ENCODE results near the gene NRCAM.
"Not testable (repeated sequence)": the region's sequence is repeated elsewhere in the genome, so short reads cannot be mapped to it uniquely, and the experiment has no call there.

The NRCAM gene

GRCh38 chr7:108265007-108265406, 191.2 kb downstream of the NRCAM start:
- DNase-seq (ENCODE audit: low spot score) (no peak), ATAC-seq (ENCODE audit: low read depth) (no peak)
- Histone ChIP-seq H3K27ac (ENCODE audit: poor library complexity, severe bottlenecking) (no peak overlapping the region), H3K27me3 (ENCODE audit: insufficient read depth, poor library complexity, severe bottlenecking) (no peaks in the 10 kb centered on the region), H3K36me3 (ENCODE audit: low read depth) (no peaks in the 10 kb centered on the region), H3K4me3 (ENCODE audit: severe bottlenecking) (no peak overlapping the region), H3K9me3 (ENCODE audit: severe bottlenecking) (no peaks in the 10 kb centered on the region), H3K4me1 (ENCODE audit: insufficient read depth, poor library complexity, severe bottlenecking) (no peaks in the 10 kb centered on the region)
- TF ChIP-seq, protein P1, sequence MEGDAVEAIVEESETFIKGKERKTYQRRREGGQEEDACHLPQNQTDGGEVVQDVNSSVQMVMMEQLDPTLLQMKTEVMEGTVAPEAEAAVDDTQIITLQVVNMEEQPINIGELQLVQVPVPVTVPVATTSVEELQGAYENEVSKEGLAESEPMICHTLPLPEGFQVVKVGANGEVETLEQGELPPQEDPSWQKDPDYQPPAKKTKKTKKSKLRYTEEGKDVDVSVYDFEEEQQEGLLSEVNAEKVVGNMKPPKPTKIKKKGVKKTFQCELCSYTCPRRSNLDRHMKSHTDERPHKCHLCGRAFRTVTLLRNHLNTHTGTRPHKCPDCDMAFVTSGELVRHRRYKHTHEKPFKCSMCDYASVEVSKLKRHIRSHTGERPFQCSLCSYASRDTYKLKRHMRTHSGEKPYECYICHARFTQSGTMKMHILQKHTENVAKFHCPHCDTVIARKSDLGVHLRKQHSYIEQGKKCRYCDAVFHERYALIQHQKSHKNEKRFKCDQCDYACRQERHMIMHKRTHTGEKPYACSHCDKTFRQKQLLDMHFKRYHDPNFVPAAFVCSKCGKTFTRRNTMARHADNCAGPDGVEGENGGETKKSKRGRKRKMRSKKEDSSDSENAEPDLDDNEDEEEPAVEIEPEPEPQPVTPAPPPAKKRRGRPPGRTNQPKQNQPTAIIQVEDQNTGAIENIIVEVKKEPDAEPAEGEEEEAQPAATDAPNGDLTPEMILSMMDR (IDR thresholded peaks at IDR 0.05; ENCODE audit: poor library complexity, severe bottlenecking), result no peak

- no peaks in the 10 kb centered on the region for H3K36me3 ChIP-seq (ENCODE audit: low read depth)
- no peak overlapping the region for H3K27ac ChIP-seq (ENCODE audit: poor library complexity, severe bottlenecking)
- H3K4me1 ChIP-seq (ENCODE audit: insufficient read depth, poor library complexity, severe bottlenecking), result no peaks in the 10 kb centered on the region
- no peaks in the 10 kb centered on the region for H3K9me3 ChIP-seq (ENCODE audit: severe bottlenecking)
- TF ChIP-seq, protein P1 (IDR thresholded peaks at IDR 0.05; ENCODE audit: poor library complexity, severe bottlenecking), result no peak
- no peak for DNase-seq (ENCODE audit: low spot score)
- H3K27me3 ChIP-seq (ENCODE audit: insufficient read depth, poor library complexity, severe bottlenecking), result no peaks in the 10 kb centered on the region
- H3K4me3 ChIP-seq (ENCODE audit: severe bottlenecking), result no peak overlapping the region
- no peak for ATAC-seq (ENCODE audit: low read depth)
Observed at GRCh38 chr7:108263425-108263824, 192.8 kb downstream of the NRCAM start.

DNA sequence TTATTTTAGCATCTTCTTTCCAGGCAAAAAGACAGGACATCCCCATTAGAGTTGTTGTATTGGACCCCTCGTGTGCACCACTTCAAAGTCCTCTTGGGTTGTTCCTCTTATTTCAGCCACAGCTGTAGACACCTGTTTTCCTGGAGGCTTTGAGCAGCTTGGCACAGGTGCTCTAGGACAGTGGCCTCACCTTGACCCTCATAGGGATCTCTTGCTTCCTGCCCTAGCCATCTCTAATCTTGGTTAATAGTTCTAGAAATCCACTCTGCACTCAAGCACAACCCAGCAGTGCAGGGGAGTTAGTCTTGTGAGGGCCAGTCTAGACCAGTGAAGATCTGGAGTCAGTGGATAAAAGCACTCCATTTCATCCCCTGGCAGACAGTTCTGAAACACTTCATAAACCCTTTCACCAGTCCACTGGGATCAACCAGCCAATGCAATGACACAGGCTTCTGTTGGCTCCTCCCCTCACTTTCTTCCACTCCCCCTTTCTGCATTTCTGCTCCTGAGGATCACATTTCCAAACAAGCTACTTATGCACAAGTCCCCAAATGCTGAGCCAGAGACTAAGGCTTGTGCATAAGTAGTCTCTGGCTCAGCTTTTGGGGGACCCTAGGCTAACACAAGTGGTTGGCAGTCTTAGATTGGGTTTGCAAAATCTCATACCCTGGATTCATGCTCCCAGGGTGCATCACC, 194.5 kb downstream of the NRCAM start:
- Histone ChIP-seq H3K4me1 (ENCODE audit: insufficient read depth, poor library complexity, severe bottlenecking) (no peaks in the 10 kb centered on the region), H3K9me3 (ENCODE audit: severe bottlenecking) (no peaks in the 10 kb centered on the region), H3K27ac (ENCODE audit: poor library complexity, severe bottlenecking) (no peak overlapping the region), H3K36me3 (ENCODE audit: low read depth) (no peaks in the 10 kb centered on the region), H3K4me3 (ENCODE audit: severe bottlenecking) (no peak overlapping the region), H3K27me3 (ENCODE audit: insufficient read depth, poor library complexity, severe bottlenecking) (no peaks in the 10 kb centered on the region)
- ATAC-seq (ENCODE audit: low read depth) (no peak), DNase-seq (ENCODE audit: low spot score) (no peak)
- TF ChIP-seq, protein P1 (IDR thresholded peaks at IDR 0.05; ENCODE audit: poor library complexity, severe bottlenecking), result no peak

GRCh38 chr7:108259447-108259846, 196.8 kb downstream of the NRCAM start:
- H3K9me3 ChIP-seq (ENCODE audit: severe bottlenecking); H3K27ac ChIP-seq (ENCODE audit: poor library complexity, severe bottlenecking); H3K27me3 ChIP-seq (ENCODE audit: insufficient read depth, poor library complexity, severe bottlenecking); H3K36me3 ChIP-seq (ENCODE audit: low read depth); DNase-seq (ENCODE audit: low spot score); H3K4me1 ChIP-seq (ENCODE audit: insufficient read depth, poor library complexity, severe bottlenecking); ATAC-seq (ENCODE audit: low read depth); H3K4me3 ChIP-seq (ENCODE audit: severe bottlenecking): not testable (repeated sequence)

GRCh38 chr7:108257954-108258353, 198.3 kb downstream of the NRCAM start:
- Histone ChIP-seq H3K4me1 (ENCODE audit: insufficient read depth, poor library complexity, severe bottlenecking) (no peaks in the 10 kb centered on the region), H3K27me3 (ENCODE audit: insufficient read depth, poor library complexity, severe bottlenecking) (no peaks in the 10 kb centered on the region), H3K9me3 (ENCODE audit: severe bottlenecking) (no peaks in the 10 kb centered on the region), H3K27ac (ENCODE audit: poor library complexity, severe bottlenecking) (no peak overlapping the region), H3K4me3 (ENCODE audit: severe bottlenecking) (no peak overlapping the region), H3K36me3 (ENCODE audit: low read depth) (no peaks in the 10 kb centered on the region)
- TF ChIP-seq, protein P1 (IDR thresholded peaks at IDR 0.05; ENCODE audit: poor library complexity, severe bottlenecking), result no peak
- DNase-seq (ENCODE audit: low spot score), result no peak
- ATAC-seq (ENCODE audit: low read depth), result no peak

All from RWPE2 (cell line).